HCT116 (cell line): ENCODE data around the gene ZNF367. TPM values are rescaled to one million over a fixed set of nuclear protein-coding genes. Genes with fewer than 3 reads are reported as not detected.

Experiments
- ATAC-seq: fragments of 200-7000 bp; cut with Tn5 transposase; 2 replicates; pipeline ENCODE4 v1.9.1; 2020; ENCODE audit warnings: mild to moderate bottlenecking, moderate library complexity
- BruUV-seq: library from RNA; stranded (reverse); fragments of 400-500 nt; replicated peaks from 2 replicates; lab custom pipeline; 2021; lab: Mats Ljungman, UMichigan
- CTCF ChIA-PET: fragments of 300-600 bp; sonication (Branson Sonifier 250); formaldehyde crosslinking; loops from one replicate; lab custom pipeline; 2021; ENCODE audit warnings: antibody characterized with exemption; lab: Charles Lee
- POLR2A ChIA-PET: fragments of 300-600, 350-600 bp; sonication (Branson Sonifier 250); formaldehyde crosslinking; loops from one replicate; lab custom pipeline; 2021; ENCODE audit warnings: antibody characterized with exemption; lab: Charles Lee
- RAD21 ChIA-PET, 2 experiments: fragments of 300-600 bp; sonication (Branson Sonifier 250); formaldehyde crosslinking; loops; one replicate each; lab custom pipeline; 2023; ENCODE audit warnings: low total read pairs in 2 of 2; ENCODE audit not compliant: uncharacterized antibody in 2 of 2, unreplicated experiment in 2 of 2, low non-redundant PET in 1 of 2; lab: Charles Lee
- DNase-seq: peaks from one replicate; pipeline ENCODE4 v3.0.0-alpha.2; 2010; ENCODE audit warnings: low read depth, low spot score
- H2AFZ ChIP-seq: fragments of 200-600 bp; shearing (Covaris generic), sonication (generic); 2 replicates; pipeline ENCODE4 v1.6.1; 2017; ENCODE audit warnings: low read depth, mixed run types, mixed read lengths, antibody characterized with exemption, low read length; ENCODE audit not compliant: poor library complexity, severe bottlenecking
- H3K27ac ChIP-seq: 2 replicates; pipeline ENCODE4 v1.5.1; 2012; ENCODE audit warnings: low read depth, low read length
- H3K27me3 ChIP-seq: fragments of 200-600 bp; sonication (generic); 2 replicates; pipeline ENCODE4 v1.6.1; 2016; ENCODE audit warnings: mixed run types, low read length, mixed read lengths; ENCODE audit not compliant: insufficient read depth
- H3K36me3 ChIP-seq, 2 experiments: fragments of 200-500 bp in 1 of 2; fragments of 200-600 bp in 1 of 2; sonication (Bioruptor generic) in 1 of 2; sonication (generic) in 1 of 2; 2 replicates each; pipeline versions ENCODE4 v1.5.1 to v1.6.1; 2014 to 2016; ENCODE audit warnings: low read length in 2 of 2, inconsistent platforms in 1 of 2, mixed read lengths in 1 of 2, mixed run types in 1 of 2; ENCODE audit not compliant: insufficient read depth in 2 of 2, control insufficient read depth in 1 of 2
- H3K4me1 ChIP-seq, 2 experiments: fragments of 200-600 bp in 1 of 2; sonication (generic) in 1 of 2; 2 replicates each; pipeline versions ENCODE4 v1.5.1 to v1.6.1; 2012 to 2017; ENCODE audit warnings: low read length in 2 of 2, inconsistent platforms in 1 of 2, mild to moderate bottlenecking in 1 of 2, mixed read lengths in 1 of 2, mixed run types in 1 of 2, moderate library complexity in 1 of 2; ENCODE audit not compliant: insufficient read depth in 2 of 2, control insufficient read depth in 1 of 2
- H3K4me2 ChIP-seq: fragments of 200-600 bp; sonication (generic); 2 replicates; pipeline ENCODE4 v1.6.1; 2017; ENCODE audit warnings: mixed run types, low read length, mixed read lengths
- H3K4me3 ChIP-seq, 2 experiments: fragments of 200-600 bp in 1 of 2; sonication (generic) in 1 of 2; replicated peaks in 1 of 2; 2 replicates each; pipeline ENCODE4 v1.5.1; 2011 to 2016; ENCODE audit warnings: low read length in 2 of 2, control low read depth in 1 of 2, low read depth in 1 of 2, mild to moderate bottlenecking in 1 of 2, mixed read lengths in 1 of 2, mixed run types in 1 of 2
- H3K79me2 ChIP-seq: fragments of 200-600 bp; sonication (generic); 2 replicates; pipeline ENCODE4 v1.6.1; 2017; ENCODE audit warnings: mild to moderate bottlenecking, mixed run types, low read length, moderate library complexity, mixed read lengths; ENCODE audit not compliant: insufficient read depth
- H3K9ac ChIP-seq: fragments of 200-600 bp; sonication (generic); 2 replicates; pipeline ENCODE4 v1.6.1; 2016; ENCODE audit warnings: low read length, mixed read lengths
- H3K9me2 ChIP-seq: fragments of 200-600 bp; sonication (generic), shearing (Covaris generic); 2 replicates; pipeline ENCODE4 v1.6.1; 2017; ENCODE audit warnings: mixed run types, mild to moderate bottlenecking, moderate library complexity; ENCODE audit not compliant: insufficient read depth
- H3K9me3 ChIP-seq, 2 experiments: fragments of 200-500 bp in 1 of 2; fragments of 200-600 bp in 1 of 2; sonication (Bioruptor generic) in 1 of 2; sonication (generic) in 1 of 2; 2 replicates each; pipeline ENCODE4 v1.6.1; 2014 to 2017; ENCODE audit warnings: low read length in 2 of 2, mixed read lengths in 2 of 2, inconsistent platforms in 1 of 2, low read depth in 1 of 2, mild to moderate bottlenecking in 1 of 2, mixed run types in 1 of 2, moderate library complexity in 1 of 2; ENCODE audit not compliant: control insufficient read depth in 1 of 2, insufficient read depth in 1 of 2
- H4K20me1 ChIP-seq: fragments of 200-600 bp; sonication (generic), shearing (Covaris generic); 2 replicates; pipeline ENCODE4 v1.6.1; 2017; ENCODE audit warnings: mixed run types, mild to moderate bottlenecking, moderate library complexity; ENCODE audit not compliant: insufficient read depth
- CBX3 ChIP-seq: IDR thresholded peaks from 2 replicates; pipeline ENCODE4 v1.6.1; 2012; ENCODE audit warnings: low read depth
- CEBPB ChIP-seq: IDR thresholded peaks from 2 replicates; pipeline ENCODE4 v1.6.1; 2012; ENCODE audit warnings: low read depth
- ELF1 ChIP-seq: IDR thresholded peaks from 2 replicates; pipeline ENCODE4 v1.6.1; 2012; ENCODE audit warnings: low read depth, borderline replicate concordance
- EZH2 ChIP-seq: fragments of 200-600 bp; sonication (generic); IDR thresholded peaks from 2 replicates; pipeline ENCODE4 v1.6.1; 2017; ENCODE audit warnings: antibody characterized with exemption, mixed run types
- FOSL1 ChIP-seq: IDR thresholded peaks from 2 replicates; pipeline ENCODE4 v1.6.1; 2012; ENCODE audit warnings: low read depth
- JUND ChIP-seq: IDR thresholded peaks from 2 replicates; pipeline ENCODE4 v1.6.1; 2012
- POLR2A ChIP-seq: IDR thresholded peaks from 2 replicates; pipeline ENCODE4 v1.7.0; 2011; ENCODE audit warnings: borderline replicate concordance; ENCODE audit not compliant: insufficient read depth, insufficient read length; ENCODE audit errors: extremely low read depth
- POLR2AphosphoS5 ChIP-seq: IDR thresholded peaks from 2 replicates; pipeline ENCODE4 v1.6.1; 2011; ENCODE audit warnings: mild to moderate bottlenecking, low read depth, low read length, moderate library complexity
- RAD21 ChIP-seq: IDR thresholded peaks from 2 replicates; pipeline ENCODE4 v1.6.1; 2012; ENCODE audit warnings: low read depth, mild to moderate bottlenecking
- REST ChIP-seq: IDR thresholded peaks from 2 replicates; pipeline ENCODE4 v1.6.1; 2012; ENCODE audit warnings: low read depth
- SP1 ChIP-seq: IDR thresholded peaks from 2 replicates; pipeline ENCODE4 v1.6.1; 2012; ENCODE audit warnings: low read depth
- YY1 ChIP-seq: IDR thresholded peaks from 2 replicates; pipeline ENCODE4 v1.6.1; 2011; ENCODE audit warnings: low read length, low read depth, moderate library complexity, mild to moderate bottlenecking; ENCODE audit not compliant: insufficient replicate concordance; ENCODE audit errors: extremely low read depth
- ZBTB33 ChIP-seq: IDR thresholded peaks from 2 replicates; pipeline ENCODE4 v1.6.1; 2011; ENCODE audit warnings: mild to moderate bottlenecking, low read length, moderate library complexity; ENCODE audit not compliant: insufficient replicate concordance; ENCODE audit errors: extremely low read depth
- ZFX ChIP-seq: fragments of 450-650 bp; IDR thresholded peaks from 2 replicates; pipeline ENCODE4 v1.6.1; 2017
- ZNF274 ChIP-seq: fragments of 200-500 bp; sonication (Bioruptor generic); IDR thresholded peaks from 2 replicates; pipeline ENCODE4 v1.6.1; 2014; ENCODE audit warnings: mild to moderate bottlenecking, low read depth, low read length, inconsistent platforms
- intact Hi-C: fragments of 100-400 bp; cut with micrococcal nuclease; formaldehyde crosslinking; loops from 2 replicates; pipeline ENCODE4 v1.10.0; 2022
- total RNA-seq: library from RNA; stranded (reverse); gene quantifications from one replicate; pipeline ENCODE4 v1.2.1, GENCODE V29; 2021; ENCODE audit not compliant: unreplicated experiment
- TF ChIP-seq, protein P1 (sequence below): IDR thresholded peaks from 2 replicates; pipeline ENCODE4 v1.6.1; 2012
- TF ChIP-seq, protein P2 (sequence below): IDR thresholded peaks from 2 replicates; pipeline ENCODE4 v1.6.1; 2012

ZNF367 gene
- total RNA-seq, 1 experiment from 2014 or later: 18.1 TPM

DNA sequence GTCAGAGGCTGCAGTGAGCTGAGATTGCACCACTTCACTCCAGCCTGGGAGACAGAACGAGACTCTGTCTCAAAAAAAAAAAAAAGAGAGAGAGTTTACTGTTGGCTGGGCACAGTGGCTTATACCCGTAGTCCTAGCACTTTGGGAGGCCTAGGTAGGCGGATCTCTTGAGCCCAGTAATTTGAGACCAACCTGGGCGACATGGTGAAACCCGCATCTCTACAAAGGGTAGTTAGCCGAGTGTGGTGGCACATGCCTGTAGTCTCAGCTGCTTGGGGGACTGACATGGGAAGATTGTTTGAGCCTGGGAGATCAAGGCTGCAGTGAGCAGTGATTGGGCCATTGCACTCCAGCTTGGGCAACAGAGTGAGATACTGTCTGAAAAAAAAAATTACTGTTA is 44.4 kb upstream of the ZNF367 start:
- POLR2A ChIA-PET: no interaction called here
- no TSS peak for BruUV-seq
- ATAC-seq: no peak

More for the DNA sequence above, 44.4 kb upstream of the ZNF367 start:
- H3K9ac ChIP-seq: no peak overlapping the region
- CTCF ChIA-PET: no interaction called here
- H2AFZ ChIP-seq: no peak overlapping the region
- RAD21 ChIA-PET: no interaction called here
- H4K20me1 ChIP-seq: no peaks in the 10 kb centered on the region
- intact Hi-C loops: no loop called here
- no peaks in the 10 kb centered on the region for H3K27me3 ChIP-seq
- no peak for TF ChIP-seq EZH2
- TF ChIP-seq YY1: no peak
- no peak for TF ChIP-seq ZFX
- TF ChIP-seq SP1: no peak
- TF ChIP-seq ELF1: no peak
- no peak for TF ChIP-seq CBX3
- no peak for TF ChIP-seq ZNF274
- TF ChIP-seq FOSL1: no peak
- no peak for TF ChIP-seq POLR2AphosphoS5
- TF ChIP-seq CEBPB: no peak
- no peak for TF ChIP-seq REST
- TF ChIP-seq JUND: no peak
- TF ChIP-seq POLR2A: no peak
- TF ChIP-seq, protein P1, sequence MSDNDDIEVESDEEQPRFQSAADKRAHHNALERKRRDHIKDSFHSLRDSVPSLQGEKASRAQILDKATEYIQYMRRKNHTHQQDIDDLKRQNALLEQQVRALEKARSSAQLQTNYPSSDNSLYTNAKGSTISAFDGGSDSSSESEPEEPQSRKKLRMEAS: no peak
- TF ChIP-seq ZBTB33: no peak
- TF ChIP-seq, protein P2, sequence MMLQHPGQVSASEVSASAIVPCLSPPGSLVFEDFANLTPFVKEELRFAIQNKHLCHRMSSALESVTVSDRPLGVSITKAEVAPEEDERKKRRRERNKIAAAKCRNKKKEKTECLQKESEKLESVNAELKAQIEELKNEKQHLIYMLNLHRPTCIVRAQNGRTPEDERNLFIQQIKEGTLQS: no peak
- no peak for TF ChIP-seq RAD21
- 0 out of 4 replicates have a peak, but pooled peaks cover 0 to 2% of the 10 kb centered on the region in 2 experiments for H3K4me1 ChIP-seq
- H3K9me2 ChIP-seq: no peaks in the 10 kb centered on the region
- no peak overlapping the region for H3K27ac ChIP-seq
- DNase-seq: no peak
- peaks cover 2 to 3% of the 10 kb centered on the region in 2 experiments; a peak in 3 of 4 replicates for H3K36me3 ChIP-seq
- H3K9me3 ChIP-seq: no peaks in the 10 kb centered on the region
- no peaks in the 10 kb centered on the region for H3K79me2 ChIP-seq
- no peak overlapping the region for H3K4me2 ChIP-seq
- H3K4me3 ChIP-seq: no peak overlapping the region
